NCI-H460 (cell line): Measurements from ENCODE around the gene THBS4. TPM values are rescaled to one million over a fixed set of nuclear protein-coding genes. Genes with fewer than 3 reads are reported as not detected.

ENCODE experiments used
- DNase-seq: peaks from one replicate; pipeline ENCODE4 v3.0.0-alpha.2; 2016; ENCODE audit warnings: low read depth; ENCODE audit errors: extremely low read depth
- total RNA-seq: library from RNA; depleted of rRNA; stranded (reverse); fragments of >200 nt; shearing (Covaris generic); gene quantifications from 2 replicates; pipeline ENCODE4 v1.2.3, GENCODE V29; 2014

THBS4 gene
- total RNA-seq, 1 experiment from 2014 or later, result 0.17 TPM

DNA sequence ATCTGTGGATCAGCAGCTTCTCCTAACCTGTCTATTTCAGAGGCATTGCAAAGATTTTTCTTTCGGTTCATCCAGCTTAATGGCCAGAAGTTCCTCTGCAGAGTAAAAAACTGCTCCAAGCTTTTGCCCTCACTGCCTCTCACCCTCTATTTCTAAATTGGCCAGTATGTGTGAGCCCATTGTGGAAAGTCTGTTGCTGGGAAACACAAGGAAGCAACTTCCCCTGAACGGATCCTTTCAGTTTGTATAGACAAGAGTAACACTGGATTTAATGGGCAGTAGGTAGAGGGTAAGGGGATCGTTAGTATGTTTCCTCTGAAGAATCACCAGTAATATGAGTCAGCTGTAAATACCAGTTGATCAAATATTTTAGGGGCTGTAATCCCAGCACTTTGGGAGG is 7.2 kb downstream of the THBS4 start:
- DNase-seq, result no peak

DNA sequence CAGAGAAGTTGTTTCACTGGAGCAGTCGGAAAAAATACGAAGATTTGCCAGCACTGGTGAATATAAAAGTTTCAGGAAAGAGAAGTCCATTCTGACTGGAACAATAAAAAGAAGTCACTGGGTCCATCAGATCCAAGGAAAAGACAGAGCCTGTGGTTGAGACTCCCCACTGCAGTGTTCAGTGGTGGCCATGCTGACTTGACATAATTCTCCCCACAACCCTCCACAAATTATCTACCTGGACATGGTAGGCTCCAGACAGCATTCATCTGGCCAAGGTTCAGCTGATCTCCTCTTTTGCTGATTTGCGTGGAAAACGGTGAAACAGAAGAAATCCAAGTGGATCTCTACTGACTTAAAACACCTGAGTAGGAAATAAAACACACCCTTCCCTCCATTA is 8.0 kb downstream of the THBS4 start:
- DNase-seq, result no peak

DNA sequence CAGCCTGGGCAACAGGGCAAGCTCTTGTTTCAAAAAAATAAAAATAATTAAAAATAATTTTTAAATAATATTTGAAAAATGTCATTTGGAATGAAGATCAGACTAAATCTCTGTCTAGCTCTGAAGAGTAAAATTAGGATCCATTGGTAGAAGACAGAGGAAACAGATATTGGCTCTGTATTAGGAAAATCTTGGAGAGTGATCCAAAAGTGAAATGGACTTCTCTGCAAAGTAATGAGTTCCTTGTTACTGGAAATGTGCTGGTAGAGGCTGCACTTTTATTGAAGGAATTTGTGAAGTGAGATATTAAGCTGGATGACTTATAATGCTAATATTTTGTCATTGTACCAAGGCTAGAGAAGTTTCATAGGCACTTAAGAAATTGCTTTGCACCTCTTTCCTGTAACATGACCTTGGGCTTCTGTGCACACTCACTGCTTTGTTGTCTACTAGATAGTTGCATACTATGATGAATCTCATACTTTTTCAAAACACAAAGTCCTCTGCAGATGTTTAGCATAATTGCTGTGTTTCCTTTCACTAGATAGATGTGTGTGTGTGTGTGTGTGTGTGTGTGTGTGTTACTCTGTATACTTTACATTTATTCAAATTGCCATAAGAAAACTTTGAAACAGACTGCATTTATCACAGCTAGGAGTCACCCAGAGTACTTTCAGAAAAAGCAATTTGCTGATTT is 13.1 kb downstream of the THBS4 start:
- DNase-seq, result no peak

DNA sequence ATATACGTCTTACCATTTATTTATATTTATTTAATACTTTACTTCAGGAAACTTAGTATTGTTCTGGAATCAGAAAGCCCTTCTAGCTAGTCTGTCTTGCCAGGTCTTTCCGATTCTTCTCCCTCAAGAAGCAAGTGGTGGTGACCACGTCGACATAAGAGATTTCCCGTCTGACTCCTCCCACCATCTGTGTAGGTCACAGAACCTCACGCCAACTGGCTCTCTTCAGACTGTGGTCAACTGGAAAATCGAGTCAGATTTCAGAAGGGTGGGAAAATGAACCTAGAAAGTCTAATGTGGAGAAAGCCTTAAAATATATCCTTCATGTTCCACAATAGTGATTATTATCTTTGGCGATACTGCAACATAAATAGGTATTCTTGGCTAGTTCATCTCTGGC is 17.3 kb downstream of the THBS4 start:
- DNase-seq, result no peak

DNA sequence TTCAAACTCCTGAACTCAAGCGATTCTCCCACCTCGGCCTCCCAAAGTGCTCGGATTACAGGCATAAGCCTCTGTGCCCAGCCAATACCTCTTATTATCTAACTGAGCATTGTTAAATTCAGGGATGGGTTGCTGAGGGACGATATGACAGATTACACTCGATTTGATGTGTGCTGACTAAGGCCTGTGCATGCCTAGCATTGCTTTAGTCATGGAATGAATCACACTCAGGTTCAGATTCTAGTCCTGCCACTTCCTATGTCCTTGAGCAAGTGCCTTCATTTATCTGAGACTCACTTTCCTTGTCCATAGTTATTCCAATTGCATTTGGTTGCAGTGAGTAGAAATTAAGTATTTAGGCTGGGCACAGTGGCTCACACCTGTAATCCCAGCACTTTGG is 19.5 kb downstream of the THBS4 start:
- DNase-seq, result no peak

DNA sequence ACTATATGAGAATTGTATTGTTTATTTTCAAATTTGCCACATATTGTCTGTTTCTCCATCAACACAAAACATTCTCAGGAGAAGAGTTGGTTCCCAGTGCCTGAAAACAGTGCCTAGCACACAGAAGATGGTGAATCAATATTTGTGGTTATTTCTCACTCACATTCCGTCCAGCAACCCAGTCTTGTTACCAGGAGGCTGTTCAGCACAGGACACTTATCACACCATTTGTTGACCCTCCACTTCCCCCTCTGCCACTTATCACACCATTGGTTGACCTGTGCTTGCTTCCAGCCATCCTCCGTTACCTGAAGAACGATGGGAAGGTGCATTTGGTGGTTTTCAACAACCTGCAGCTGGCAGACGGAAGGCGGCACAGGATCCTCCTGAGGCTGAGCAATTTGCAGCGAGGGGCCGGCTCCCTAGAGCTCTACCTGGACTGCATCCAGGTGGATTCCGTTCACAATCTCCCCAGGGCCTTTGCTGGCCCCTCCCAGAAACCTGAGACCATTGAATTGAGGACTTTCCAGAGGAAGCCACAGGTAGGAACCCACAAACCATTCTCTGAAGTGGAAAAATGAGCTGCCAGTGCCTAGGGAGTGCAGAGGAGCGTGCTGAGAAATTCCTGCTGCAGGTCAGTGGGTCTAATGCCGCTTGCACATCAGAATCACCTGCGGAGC is 20.5 kb downstream of the THBS4 start:
- no peak for DNase-seq

DNA sequence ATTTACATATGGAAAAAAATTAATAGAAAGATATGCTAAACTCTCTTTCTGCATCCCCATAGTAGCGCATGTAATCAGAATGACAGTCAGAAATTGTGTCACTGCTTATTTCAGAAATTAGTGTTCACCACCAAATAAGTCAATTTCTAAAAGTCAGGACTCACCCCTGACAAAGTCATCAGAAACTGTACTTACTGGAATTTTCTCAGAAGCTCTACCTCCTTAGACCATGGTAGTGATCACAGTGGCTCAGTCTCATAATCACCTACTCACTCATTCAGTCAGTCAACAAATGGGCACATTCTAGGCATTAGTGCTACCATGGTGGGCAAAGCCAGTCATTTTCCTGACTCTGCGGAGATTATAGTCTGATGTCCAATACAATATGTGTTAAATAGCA is 22.0 kb downstream of the THBS4 start:
- DNase-seq, result no peak

DNA sequence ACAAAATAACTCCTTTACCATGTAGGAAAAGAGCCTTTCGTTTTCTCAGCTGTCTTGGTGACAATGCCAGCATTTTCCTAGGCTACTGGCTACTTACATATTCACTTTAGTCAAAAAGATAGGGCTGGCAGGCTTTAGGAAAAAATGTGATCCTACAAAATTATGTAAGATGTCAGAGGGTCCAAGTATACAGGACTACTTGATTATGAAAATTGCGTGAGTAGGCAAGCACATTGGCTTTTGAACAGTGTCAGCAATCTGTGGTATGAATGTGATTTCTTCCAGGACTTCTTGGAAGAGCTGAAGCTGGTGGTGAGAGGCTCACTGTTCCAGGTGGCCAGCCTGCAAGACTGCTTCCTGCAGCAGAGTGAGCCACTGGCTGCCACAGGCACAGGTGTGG is 22.8 kb downstream of the THBS4 start:
- DNase-seq, result no peak

DNA sequence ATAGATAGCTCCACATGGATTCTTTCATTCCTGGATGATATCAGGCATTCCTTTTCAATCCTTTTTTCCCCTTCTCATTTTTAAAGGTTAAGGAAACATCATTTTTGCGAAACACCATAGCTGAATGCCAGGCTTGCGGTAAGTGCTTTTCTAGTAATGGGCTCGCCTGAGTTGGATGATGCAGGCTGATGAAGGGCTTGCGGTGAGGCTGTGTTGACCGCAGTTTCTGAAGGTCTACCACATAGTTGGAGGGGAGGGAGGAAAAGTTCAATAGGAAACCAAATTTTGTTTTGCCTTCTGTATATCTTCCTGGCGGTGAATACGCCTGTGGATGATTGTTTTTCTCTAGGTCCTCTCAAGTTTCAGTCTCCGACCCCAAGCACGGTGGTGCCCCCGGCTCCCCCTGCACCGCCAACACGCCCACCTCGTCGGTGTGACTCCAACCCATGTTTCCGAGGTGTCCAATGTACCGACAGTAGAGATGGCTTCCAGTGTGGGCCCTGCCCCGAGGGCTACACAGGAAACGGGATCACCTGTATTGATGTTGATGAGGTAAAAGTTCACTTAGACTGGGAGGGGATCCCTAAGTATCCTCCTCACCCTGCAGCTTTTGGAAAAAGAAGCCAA is 24.3 kb downstream of the THBS4 start:
- no peak for DNase-seq

DNA sequence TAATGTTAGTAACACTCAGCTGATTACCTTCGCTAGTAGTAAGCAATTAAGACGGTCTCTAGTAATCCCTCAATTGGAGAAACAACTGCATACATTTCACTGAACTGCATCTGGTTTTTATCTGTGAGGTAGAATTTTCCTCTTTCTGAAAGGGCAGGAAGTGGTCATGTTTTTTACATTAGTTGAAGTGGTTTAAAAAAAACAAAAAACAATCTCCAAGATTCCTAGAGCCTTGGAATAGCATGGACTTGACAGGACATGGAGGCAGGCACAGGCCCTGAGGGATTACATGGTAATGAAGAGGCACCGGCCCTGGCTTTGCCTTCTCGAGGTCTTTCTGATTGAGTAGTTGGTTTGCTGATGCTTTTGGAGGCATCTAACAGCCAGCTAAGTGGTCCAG is 25.8 kb downstream of the THBS4 start:
- DNase-seq, result no peak

DNA sequence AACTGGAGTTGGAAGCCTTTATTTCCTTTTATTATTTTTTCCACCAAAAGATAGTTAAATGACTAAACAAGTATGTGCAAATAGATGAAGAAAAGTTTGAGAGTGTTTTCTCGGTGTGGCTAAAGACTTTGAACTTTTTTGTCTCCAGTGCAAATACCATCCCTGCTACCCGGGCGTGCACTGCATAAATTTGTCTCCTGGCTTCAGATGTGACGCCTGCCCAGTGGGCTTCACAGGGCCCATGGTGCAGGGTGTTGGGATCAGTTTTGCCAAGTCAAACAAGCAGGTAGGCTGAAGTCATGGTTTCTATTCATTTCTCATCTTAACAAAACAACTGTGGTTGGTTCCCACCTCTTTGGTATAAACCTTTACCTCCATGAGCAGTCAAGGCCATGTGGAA is 26.4 kb downstream of the THBS4 start:
- no peak for DNase-seq

DNA sequence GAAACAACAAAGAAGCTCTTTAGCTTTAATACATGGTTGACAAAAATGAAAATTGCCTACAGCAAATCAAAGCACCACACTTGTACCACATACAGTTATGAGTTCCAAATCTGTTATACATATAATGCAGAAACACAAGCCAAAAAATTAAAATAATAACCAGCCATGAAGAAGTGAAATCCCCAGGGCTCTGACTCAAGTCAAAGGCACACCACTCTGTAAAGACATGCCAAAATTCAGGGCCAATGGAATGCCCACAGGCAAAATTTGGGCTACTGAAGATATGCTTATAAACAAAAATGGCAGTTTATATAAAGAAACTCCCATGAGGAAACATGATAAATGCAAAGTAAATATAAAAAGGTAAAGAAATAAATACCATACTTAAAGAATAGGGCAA is 29.0 kb downstream of the THBS4 start:
- no peak for DNase-seq

DNA sequence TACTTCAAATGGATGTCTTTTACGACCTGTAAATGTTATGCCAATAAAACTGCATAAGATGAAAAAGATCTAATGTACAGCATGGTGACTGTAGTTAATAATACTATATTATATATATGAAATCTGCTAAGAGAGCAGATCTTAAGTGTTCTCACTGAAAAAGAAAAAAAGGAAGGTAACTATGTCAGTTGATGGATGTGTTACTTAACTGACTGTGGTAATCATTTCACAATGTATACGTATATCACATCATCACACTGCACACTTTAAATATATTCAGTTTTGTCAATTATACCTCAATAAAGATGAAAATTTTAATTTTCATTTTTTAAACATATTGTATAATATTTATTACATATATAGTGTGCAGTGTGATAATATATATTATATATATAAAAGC is 31.9 kb downstream of the THBS4 start:
- no peak for DNase-seq

DNA sequence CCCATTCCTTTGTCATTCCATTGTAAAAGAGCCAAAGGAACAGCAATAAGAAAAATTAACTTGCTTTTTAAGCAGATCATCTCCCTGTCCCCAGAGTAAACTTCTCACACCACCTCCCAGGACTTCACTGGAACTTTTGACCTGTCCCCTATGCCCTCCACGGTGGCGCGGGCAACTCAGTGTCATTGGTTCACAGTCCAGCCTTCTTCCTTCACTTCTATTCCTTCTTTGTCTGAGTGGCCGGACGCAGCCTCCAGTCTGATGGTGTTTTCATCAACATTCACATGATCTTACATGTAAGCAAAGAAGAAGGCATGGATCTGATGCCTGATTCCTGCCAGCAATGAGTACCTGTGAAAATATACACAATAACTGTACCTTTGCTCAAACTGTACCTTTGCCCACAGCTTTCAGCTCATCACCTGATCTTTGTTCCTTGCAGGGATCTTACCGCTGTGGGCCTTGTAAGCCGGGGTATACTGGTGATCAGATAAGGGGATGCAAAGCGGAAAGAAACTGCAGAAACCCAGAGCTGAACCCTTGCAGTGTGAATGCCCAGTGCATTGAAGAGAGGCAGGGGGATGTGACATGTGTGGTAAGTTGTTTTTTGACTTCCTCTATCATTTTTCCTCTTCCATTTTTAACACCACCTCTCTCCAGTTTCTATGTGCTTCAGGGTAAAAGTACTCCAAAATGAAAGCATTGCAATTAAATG is 32.5 kb downstream of the THBS4 start:
- no peak for DNase-seq

DNA sequence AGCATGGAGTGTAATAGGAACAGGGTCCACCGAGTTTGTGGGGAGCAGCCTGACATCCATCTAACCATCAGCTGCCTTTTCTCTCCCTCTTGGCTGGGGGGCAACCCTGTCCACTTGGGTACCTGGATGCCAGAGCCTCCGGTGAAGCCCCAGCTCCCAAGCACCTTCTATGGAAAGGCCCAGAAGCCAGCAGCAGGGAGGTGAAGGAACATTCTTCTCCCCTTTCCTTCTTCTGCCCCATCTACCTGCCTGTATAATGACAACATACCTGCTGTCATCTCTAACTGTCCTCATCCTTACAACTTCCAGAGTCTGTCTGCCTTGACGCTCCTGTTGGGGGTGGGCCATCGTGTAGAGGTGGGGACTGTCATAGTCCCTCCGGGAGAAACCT is 33.1 kb downstream of the THBS4 start:
- DNase-seq, result no peak

DNA sequence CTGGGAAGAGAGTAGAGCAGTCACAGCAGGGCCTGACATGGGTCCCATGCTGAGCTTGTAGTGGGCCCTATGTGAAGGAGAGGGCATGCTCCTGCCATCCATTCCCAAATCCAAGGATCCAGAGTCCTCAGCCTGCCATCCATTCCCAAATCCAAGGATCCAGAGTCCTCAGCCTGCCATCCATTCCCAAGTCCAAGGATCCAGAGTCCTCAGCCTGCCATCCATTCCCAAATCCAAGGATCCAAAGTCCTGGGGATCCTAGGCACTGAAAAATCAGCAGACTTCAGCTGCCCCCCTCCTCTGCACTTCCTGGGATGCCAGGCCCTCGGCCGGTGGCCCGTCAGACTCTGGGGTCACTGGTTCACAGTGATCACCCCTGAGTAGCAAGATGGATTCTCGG is 33.6 kb downstream of the THBS4 start:
- DNase-seq, result no peak

DNA sequence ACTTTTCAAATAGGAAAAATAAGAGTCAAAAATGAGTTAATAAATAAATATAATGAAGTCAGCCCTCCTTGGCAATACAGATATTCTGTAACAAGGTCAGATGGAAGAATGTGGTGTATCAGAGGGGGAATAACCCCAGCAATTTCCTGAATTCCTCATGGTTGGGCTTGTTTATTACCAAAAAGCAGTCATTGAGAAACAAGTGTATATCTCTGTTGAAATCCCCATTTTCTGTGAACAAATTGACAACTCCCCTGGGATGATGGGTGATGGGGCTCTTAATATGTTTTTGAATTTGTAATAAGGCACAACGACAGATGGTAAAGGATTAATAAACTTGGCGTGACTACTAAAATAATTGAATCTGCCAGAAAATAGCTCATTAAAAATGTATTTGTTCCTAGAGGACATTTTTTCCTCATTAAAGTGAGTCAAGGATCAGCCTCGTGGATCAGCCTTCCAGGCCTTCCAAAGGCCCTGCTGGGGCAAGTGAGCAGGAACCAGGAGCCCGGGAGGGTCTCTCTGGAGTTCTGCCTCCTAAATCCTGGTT is 34.2 kb downstream of the THBS4 start:
- no peak for DNase-seq

DNA sequence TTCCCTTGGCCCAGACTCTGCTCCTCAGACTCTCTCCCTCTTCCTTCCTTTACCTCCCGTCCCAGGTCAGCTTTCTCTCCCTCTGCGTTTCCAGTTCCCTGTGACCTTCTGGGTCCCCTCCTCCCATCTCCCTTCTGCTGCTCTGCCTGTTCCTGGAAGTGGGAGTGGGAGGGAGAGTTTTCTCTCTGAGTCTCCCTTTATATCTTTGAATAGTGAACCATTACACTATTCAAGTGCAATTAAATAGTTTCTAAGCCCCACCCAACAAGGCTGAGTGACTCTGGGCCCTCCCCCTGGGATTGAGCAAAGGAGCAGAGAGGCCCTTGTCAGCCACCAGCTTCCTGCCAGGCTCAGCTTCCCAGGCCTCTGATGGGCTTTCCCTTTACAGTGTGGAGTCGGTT is 34.8 kb downstream of the THBS4 start:
- no peak for DNase-seq

DNA sequence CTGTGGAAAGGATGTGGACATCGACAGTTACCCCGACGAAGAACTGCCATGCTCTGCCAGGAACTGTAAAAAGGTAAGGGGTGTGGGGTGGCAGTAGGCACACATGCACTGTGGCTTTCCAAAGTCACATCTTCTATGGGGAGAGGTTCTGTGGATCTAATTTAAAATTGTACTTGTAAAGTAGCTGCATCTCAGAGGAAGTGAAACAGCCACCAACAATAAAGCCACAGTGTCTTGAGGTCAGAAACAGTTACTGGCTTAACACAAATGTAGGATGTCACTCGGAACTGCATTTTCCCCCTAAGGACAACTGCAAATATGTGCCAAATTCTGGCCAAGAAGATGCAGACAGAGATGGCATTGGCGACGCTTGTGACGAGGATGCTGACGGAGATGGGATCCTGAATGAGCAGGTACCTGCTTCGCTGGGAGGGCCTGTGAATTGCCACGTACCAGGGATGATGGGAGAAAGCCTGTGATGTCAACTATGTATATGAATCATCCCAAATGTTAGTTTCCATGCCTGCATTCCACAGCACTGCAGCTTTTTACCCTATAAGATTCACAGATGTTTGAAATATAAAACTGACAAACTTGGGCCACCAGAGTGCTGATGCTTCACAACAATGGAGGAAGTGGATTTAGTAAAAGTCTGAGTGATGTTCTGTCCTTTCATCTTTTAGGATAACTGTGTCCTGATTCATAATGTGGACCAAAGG is 35.3 kb downstream of the THBS4 start:
- DNase-seq, result no peak

DNA sequence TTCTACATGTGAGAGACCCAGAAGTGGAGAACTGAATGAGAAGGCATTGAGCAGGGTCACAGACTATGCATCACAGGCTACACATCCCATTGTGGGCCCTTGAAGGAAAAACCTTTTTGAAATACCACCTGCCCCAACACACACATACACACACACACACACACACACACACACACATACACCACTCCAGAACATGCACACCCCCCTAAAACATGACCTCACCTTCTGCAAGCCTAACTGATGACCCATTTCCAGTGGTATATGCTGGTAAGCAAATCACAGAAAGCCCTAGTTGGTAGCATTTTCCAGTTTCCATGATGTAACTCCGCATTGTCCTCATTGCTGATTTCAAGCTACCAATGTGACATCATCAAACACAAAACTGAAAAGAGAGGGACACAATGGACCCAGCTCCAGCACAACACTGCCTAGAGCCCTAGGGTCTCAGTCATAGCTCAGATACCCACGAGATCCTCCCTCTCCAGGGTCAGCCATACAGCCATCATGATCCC is 36.4 kb downstream of the THBS4 start:
- DNase-seq, result no peak
